Ectodermal cell (in vitro differentiated cells): ENCODE data around the gene WWTR1.

ENCODE experiments used
- H3K27ac ChIP-seq: 2 replicates; pipeline ENCODE4 v1.7.0; 2013; ENCODE audit warnings: mild to moderate bottlenecking, low read depth, low read length; ENCODE audit not compliant: insufficient read depth, poor library complexity, severe bottlenecking
- H3K27me3 ChIP-seq: 2 replicates; pipeline ENCODE4 v1.7.0; 2013; ENCODE audit warnings: mild to moderate bottlenecking, low read length; ENCODE audit not compliant: insufficient read depth, control insufficient read depth, poor library complexity, severe bottlenecking
- H3K36me3 ChIP-seq: one replicate; pipeline ENCODE4 v1.7.0; 2013; ENCODE audit warnings: low read length; ENCODE audit not compliant: control insufficient read depth, insufficient read depth
- H3K4me1 ChIP-seq: one replicate; pipeline ENCODE4 v1.7.0; 2013; ENCODE audit warnings: low read length; ENCODE audit not compliant: control insufficient read depth, insufficient read depth
- H3K4me3 ChIP-seq: 2 replicates; pipeline ENCODE4 v1.7.0; 2013; ENCODE audit warnings: low read depth, low read length, control low read depth; ENCODE audit not compliant: insufficient read depth
- H3K9me3 ChIP-seq: 2 replicates; pipeline ENCODE4 v1.7.0; 2013; ENCODE audit warnings: mild to moderate bottlenecking, low read length, moderate library complexity; ENCODE audit not compliant: control insufficient read depth
- WGBS, 2 experiments: methylation state at CpG; one replicate each; pipeline ENCODE4 v1.1.7; 2013; ENCODE audit warnings: missing lambda C conversion rate in 2 of 2; 5-methylcytosine and 5-hydroxymethylcytosine counted together

Gene WWTR1

GRCh38 chr3:149582395-149582794 is 75.4 kb downstream of the WWTR1 start:
- Histone ChIP-seq H3K9me3 (no peaks in the 10 kb centered on the region), H3K4me1 (peaks cover 44% of the 10 kb centered on the region), H3K27ac (no peak overlapping the region), H3K4me3 (no peak overlapping the region), H3K36me3 (no peaks in the 10 kb centered on the region), H3K27me3 (no peaks in the 10 kb centered on the region)
- 93 to 94% methylated on average over 6 of the region's 7 CpGs for WGBS, 2 experiments

- Histone ChIP-seq H3K36me3 (no peaks in the 10 kb centered on the region), H3K4me3 (no peak overlapping the region), H3K4me1 (peaks cover 46% of the 10 kb centered on the region), H3K9me3 (no peaks in the 10 kb centered on the region), H3K27me3 (no peaks in the 10 kb centered on the region), H3K27ac (no peak overlapping the region)
- WGBS, 2 experiments, result 50 to 63% methylated on average over 7 to 8 of the region's 8 CpGs
These were observed 76.0 kb downstream of the WWTR1 start for GRCh38 chr3:149581681-149582370.

- no peaks in the 10 kb centered on the region for H3K36me3 ChIP-seq
- WGBS, 2 experiments, result 83 to 100% methylated on average over 1 to 2 of the region's 2 CpGs
- no peak overlapping the region for H3K27ac ChIP-seq
- H3K27me3 ChIP-seq, result no peaks in the 10 kb centered on the region
- H3K4me1 ChIP-seq, result peaks cover 46% of the 10 kb centered on the region
- no peak overlapping the region for H3K4me3 ChIP-seq
- H3K9me3 ChIP-seq, result no peaks in the 10 kb centered on the region
These were observed 76.6 kb downstream of the WWTR1 start for GRCh38 chr3:149581248-149581647.

- no peak overlapping the region for H3K4me3 ChIP-seq
These were observed 77.8 kb downstream of the WWTR1 start for GRCh38 chr3:149579838-149580542.

GRCh38 chr3:149579161-149579560 is 78.7 kb downstream of the WWTR1 start:
- 83 to 88% methylated on average over 1 of the region's 1 CpG for WGBS, 2 experiments
- H3K9me3 ChIP-seq, result no peaks in the 10 kb centered on the region
- no peak overlapping the region for H3K4me3 ChIP-seq
- H3K36me3 ChIP-seq, result no peaks in the 10 kb centered on the region
- H3K27ac ChIP-seq, result no peak overlapping the region
- H3K4me1 ChIP-seq, result peaks cover 51% of the 10 kb centered on the region
- no peaks in the 10 kb centered on the region for H3K27me3 ChIP-seq

More at GRCh38 chr3:149579838-149580542, 77.8 kb downstream of the WWTR1 start:
- H3K36me3 ChIP-seq, result no peaks in the 10 kb centered on the region
- peaks cover 56% of the 10 kb centered on the region for H3K4me1 ChIP-seq
- no peaks in the 10 kb centered on the region for H3K9me3 ChIP-seq
- H3K27me3 ChIP-seq, result no peaks in the 10 kb centered on the region
- no peak overlapping the region for H3K27ac ChIP-seq
- WGBS, 2 experiments, result 71 to 94% methylated on average over 1 to 3 of the region's 4 CpGs

GRCh38 chr3:149577801-149578200 is 80.0 kb downstream of the WWTR1 start:
- WGBS, 2 experiments, result 77% methylated on average over 2 of the region's 2 CpGs

GRCh38 chr3:149575961-149576564 is 81.8 kb downstream of the WWTR1 start:
- H3K36me3 ChIP-seq, result peaks cover 7% of the 10 kb centered on the region
- no peak overlapping the region for H3K4me3 ChIP-seq
- peaks cover 34% of the 10 kb centered on the region for H3K4me1 ChIP-seq
- peak overlapping the region; percentile 90 for H3K27ac ChIP-seq
- H3K9me3 ChIP-seq, result no peaks in the 10 kb centered on the region
- WGBS, 2 experiments, result 37 to 43% methylated on average over 5 of the region's 5 CpGs
- H3K27me3 ChIP-seq, result no peaks in the 10 kb centered on the region

More at GRCh38 chr3:149577801-149578200, 80.0 kb downstream of the WWTR1 start:
- Histone ChIP-seq H3K36me3 (no peaks in the 10 kb centered on the region), H3K4me1 (peaks cover 44% of the 10 kb centered on the region), H3K9me3 (no peaks in the 10 kb centered on the region), H3K27ac (no peak overlapping the region), H3K4me3 (no peak overlapping the region), H3K27me3 (no peaks in the 10 kb centered on the region)

- Histone ChIP-seq H3K4me3 (no peak overlapping the region), H3K36me3 (peaks cover 7% of the 10 kb centered on the region), H3K27ac (peak overlapping the region; percentile 90), H3K27me3 (no peaks in the 10 kb centered on the region), H3K9me3 (no peaks in the 10 kb centered on the region), H3K4me1 (peaks cover 32% of the 10 kb centered on the region)
- WGBS, 2 experiments, result 46 to 59% methylated on average over 7 of the region's 7 CpGs
These were observed 82.4 kb downstream of the WWTR1 start for GRCh38 chr3:149575213-149575960.

GRCh38 chr3:149572796-149573414 is 84.9 kb downstream of the WWTR1 start:
- peaks cover 7% of the 10 kb centered on the region for H3K36me3 ChIP-seq
- no peaks in the 10 kb centered on the region for H3K9me3 ChIP-seq
- no peak overlapping the region for H3K4me3 ChIP-seq
- H3K27ac ChIP-seq, result no peak overlapping the region
- no peaks in the 10 kb centered on the region for H3K27me3 ChIP-seq
- WGBS, 2 experiments, result 94 to 96% methylated on average over 6 of the region's 6 CpGs
- H3K4me1 ChIP-seq, result peaks cover 29% of the 10 kb centered on the region
